CD4-positive, alpha-beta T cell treated with Interleukin-12 subunit alpha and Interleukin-12 subunit beta, for 1 hour (primary cell): ENCODE results near the gene MAK.
"Not testable (repeated sequence)": the region's sequence is repeated elsewhere in the genome, so short reads cannot be mapped to it uniquely, and the experiment has no call there.

Experiments used
- DNase-seq: peaks from one replicate; pipeline ENCODE4 v3.0.0-alpha.2; 2020

Gene MAK, protein sequence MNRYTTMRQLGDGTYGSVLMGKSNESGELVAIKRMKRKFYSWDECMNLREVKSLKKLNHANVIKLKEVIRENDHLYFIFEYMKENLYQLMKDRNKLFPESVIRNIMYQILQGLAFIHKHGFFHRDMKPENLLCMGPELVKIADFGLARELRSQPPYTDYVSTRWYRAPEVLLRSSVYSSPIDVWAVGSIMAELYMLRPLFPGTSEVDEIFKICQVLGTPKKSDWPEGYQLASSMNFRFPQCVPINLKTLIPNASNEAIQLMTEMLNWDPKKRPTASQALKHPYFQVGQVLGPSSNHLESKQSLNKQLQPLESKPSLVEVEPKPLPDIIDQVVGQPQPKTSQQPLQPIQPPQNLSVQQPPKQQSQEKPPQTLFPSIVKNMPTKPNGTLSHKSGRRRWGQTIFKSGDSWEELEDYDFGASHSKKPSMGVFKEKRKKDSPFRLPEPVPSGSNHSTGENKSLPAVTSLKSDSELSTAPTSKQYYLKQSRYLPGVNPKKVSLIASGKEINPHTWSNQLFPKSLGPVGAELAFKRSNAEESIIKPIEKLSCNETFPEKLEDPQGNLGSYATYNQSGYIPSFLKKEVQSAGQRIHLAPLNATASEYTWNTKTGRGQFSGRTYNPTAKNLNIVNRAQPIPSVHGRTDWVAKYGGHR

GRCh38 chr6:10837995-10838793, at the start of gene MAK:
TSS of gene MAK (minus strand) at chr6:10838539. CDS start at chr6:10830648, 7,891 bp downstream.
- DNase-seq: peak; percentile 92

DNA sequence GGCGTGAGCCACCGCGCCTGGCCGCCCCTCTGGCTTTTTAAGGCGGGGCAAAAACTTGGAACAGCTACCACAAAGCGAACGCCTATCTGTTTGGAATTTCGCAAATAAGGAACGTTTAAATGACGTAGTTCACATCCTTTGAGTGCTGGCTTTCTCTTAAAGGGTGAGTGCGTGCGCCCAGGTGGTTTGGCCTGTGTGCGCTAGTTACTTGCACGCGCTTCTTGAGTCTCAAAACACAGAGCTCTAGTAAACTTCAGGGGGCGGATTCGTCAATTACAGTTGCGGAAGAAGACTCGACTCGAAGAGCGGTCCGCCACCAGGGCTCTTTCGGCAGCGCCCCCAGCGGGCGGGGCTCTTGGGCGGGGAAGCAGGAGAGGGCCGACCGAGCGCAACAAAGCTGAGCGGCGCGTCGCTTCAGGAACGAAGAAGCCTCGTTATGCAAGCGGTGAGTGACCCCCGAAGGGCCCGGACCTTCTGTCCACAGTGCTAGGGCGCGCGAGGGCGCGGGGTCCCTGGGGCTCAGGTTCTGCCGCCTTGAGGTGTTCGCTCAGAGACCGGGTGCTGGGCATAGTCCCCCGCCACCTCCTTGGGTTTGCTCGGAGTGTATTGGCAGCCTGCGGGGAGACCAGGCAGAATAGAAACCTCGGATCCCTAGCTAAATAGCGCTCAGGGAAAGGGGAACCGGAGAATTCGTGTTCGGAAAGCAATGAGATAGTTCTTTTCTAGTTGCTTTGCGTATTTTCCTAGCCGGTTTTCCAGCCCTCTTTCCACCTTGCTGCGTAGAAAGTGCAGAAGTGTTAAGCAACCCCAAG, 48.6 kb upstream of the MAK start, which contains the start of gene SYCP2L:
SYCP2L (plus strand) TSS at position 362 of the 812 bp plus-strand sequence; CDS start at position 437, 75 bp downstream.
- DNase-seq: no peak

- DNase-seq: not testable (repeated sequence)
Observed at GRCh38 chr6:10886365-10886690, 48.0 kb upstream of the MAK start.

GRCh38 chr6:10884245-10884972, 46.1 kb upstream of the MAK start:
- no peak for DNase-seq

DNA sequence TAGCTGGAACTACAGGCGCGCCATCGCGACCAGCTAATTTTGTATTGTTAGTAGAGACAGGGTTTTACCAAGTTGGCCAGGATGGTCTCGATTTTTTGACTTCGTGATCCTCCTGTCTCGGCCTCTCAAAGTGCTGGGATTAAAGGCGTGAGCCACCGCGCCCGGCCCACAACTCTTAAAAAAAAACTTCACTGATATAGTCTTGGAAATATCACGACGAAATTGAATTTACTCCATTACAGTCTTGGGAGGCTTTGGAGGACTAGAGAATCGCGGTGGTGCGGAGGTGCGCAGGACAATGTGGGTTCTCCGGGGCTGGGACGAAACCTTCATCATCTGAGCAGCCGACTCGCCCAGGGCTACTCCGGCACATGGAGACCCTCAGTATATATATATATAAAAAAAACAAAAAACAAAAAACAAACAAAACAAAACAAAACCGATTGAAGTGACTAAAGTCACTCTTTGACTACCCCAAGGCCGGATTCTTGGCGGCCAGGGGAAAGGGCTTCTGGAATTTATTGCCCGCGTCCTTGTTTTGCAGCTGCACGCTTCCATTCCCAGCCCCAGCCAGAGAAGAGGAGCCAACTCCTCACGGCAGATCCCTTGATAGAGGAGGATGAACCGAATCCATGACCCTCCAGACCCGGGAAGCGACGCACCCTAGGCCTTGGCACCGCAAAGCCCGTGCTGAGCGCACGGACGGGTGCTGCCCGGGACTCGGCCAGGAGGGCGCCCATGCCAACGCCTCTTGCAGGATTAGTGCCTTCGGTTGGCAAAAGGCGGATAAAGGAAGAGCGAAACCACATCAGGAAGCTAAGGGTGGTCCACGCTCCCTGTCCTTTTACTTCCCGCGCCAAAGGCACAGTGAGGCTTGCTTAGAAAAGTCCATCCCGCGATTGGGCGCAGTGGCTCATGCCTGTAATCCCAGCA, 45.2 kb upstream of the MAK start:
- DNase-seq: no peak

GRCh38 chr6:10882657-10883171, 44.4 kb upstream of the MAK start:
- no peak for DNase-seq

DNA sequence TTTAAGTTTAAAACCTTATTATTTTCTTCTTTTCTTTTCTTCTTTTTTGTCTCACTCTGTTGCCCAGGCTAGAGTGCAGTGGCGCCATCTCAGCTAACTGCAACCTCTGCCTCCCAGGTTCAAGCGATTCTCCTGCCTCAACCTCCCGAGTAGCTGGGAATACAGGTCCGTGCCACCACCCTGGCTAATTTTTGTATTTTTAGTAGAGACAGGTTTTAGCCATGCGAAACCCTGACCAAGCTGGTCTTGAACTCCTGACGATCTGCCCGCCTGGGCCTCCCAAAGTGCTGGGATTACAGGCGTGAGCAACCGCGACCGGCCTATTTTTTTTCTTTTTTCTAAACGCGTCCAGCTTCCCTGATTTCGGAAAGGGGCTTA, 43.9 kb upstream of the MAK start:
- DNase-seq: not testable (repeated sequence)

DNA sequence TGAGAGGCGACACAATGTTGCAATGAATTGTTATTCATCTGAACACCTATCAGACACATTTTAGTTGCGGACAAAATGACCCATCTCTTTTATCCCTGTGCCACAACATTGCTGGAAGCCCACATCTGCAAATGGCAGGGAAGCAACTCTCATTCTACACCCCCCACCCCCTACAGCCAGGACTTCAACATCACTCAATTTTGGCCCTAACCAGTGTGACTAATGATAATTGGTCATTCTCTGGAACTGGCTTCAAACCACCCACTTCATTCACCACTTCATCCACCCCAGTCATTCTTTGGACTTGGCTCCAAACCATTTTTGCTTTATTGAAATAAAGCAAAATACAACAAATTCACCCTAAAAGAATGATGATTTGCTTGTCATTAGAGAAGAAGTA, 42.0 kb upstream of the MAK start:
- no peak for DNase-seq

GRCh38 chr6:10877871-10878270, 39.5 kb upstream of the MAK start:
- no peak for DNase-seq

GRCh38 chr6:10877012-10877411, 38.7 kb upstream of the MAK start:
- no peak for DNase-seq

DNA sequence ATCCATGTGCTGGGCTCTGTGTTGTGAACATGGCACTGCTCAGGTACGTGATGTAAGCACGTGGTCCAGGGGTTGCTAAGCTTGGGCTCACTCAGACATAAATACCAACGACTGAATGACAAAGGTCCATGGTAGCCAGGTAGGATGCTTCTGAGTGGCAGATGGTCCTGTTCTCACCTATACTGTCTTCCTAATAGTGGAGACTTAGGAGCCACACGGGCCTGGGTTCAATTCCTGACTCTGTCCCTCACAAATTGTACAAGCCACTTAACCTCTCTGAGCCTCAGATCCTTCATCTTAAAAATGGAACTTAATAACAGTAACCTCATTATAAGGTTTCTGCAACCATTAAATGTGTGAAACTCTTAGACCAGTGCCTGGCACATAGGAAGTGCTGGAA, 36.7 kb upstream of the MAK start:
- no peak for DNase-seq

DNA sequence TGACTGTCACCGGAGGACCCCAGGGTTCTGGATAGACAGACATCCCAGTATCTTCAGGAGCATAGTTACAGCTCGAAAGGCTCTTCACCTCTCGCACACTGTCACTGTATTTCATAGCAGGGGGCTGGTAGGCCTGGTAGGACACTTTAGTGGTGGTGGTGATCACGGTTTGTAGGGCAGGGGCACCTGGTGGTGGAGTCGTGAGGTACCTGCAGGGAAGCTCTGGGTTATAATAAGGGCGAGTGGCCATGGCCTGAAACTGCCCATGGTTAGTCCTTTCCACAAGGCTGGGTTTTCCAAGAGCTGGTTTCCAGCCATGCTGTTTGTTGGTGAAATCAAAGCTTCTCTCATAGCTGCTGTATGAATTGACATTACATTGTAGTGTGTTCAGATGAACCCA, 35.9 kb upstream of the MAK start:
- no peak for DNase-seq

- no peak for DNase-seq
Observed at GRCh38 chr6:10873374-10873773, 35.0 kb upstream of the MAK start.

DNA sequence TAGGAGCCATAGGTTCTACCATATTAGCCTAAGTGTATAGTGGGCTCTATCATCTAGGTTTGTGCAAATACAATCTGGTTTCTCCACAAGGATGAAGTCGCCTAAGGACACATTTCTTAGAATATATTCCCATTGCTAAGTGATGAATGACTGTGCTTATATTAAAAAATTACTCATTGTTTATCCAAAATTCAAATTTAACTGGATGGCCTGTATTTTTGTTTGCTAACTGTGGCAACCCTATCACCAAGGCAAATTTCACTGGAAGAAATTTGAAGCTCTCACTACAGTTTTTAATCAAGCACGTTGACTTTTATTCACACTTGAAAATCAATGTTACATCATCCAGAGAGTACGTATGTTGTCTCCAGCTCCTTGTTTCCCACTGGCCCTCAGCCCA, 29.6 kb upstream of the MAK start:
- DNase-seq: no peak

DNA sequence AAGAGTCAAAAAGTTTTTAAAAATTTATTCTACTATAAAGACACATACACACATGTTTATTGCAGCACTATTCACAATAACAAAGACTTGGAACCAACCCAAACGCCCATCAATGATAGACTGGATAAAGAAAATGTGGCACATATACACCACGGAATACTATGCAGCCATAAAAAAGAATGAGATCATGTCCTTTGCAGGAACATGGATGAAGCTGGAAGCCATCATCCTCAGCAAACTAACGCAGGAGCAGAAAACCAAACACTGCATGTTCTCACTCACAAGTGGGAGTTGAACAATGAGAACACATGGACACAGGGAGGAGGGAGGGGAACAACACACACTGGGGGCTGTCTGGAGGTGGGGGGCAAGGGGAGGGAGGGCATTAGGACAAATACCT, 28.4 kb upstream of the MAK start:
- not testable (repeated sequence) for DNase-seq

GRCh38 chr6:10863031-10863430, 24.7 kb upstream of the MAK start:
- DNase-seq: not testable (repeated sequence)

- no peak for DNase-seq
Observed at GRCh38 chr6:10862361-10862760, 24.0 kb upstream of the MAK start.

- DNase-seq: no peak
Observed at GRCh38 chr6:10861086-10861485, 22.7 kb upstream of the MAK start.

- DNase-seq: no peak
Observed at GRCh38 chr6:10857259-10857658, 18.9 kb upstream of the MAK start.

DNA sequence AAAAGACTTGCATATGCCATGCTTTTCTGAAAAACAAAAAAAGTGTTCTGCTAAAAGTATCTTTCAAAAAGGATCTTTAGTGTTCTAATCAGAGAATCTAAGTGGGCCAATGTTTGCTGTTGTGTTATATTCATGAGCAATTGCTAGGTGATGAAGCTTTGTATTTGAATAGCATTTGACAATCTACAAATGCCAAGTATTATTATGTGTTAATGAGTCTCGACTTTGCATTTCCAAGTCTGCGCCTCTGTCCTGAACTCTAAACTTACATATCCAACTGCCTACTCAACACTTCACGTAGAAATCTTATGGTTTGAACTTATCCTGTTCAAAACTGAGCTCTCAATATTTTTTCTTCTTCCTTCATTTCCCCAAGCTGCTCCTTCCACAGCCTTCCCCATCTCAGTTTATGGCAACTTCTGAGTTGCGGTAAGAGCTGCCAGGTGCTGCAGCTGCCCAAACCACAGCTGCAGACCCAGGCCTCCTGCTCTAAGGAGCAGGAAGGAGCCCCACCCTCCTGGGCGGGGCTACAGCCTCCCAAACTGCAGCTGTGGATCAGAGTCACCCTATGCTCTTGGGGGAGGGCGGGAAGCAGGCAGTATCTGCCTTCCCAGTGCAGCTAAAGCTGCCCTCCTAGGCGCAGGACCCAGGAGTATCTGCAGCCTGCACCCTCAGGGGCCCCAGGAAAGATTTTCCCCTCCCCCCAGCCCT, 16.7 kb upstream of the MAK start:
- no peak for DNase-seq
